H1 (cell line): ENCODE data around the gene AFAP1L2. TPM values are rescaled to one million over a fixed set of nuclear protein-coding genes. Genes with fewer than 3 reads are reported as not detected.

ENCODE experiments used
- CBX8 ChIP-seq: fragments of 300-800, 300-1000 bp; sonication (generic); IDR thresholded peaks from 2 replicates; pipeline ENCODE4 v1.7.1; 2016; ENCODE audit warnings: low read depth, low read length, borderline replicate concordance
- EGR1 ChIP-seq: IDR thresholded peaks from 2 replicates; pipeline ENCODE4 v1.6.1; 2011; ENCODE audit warnings: low read depth, low read length, borderline replicate concordance
- EP300 ChIP-seq, 2 experiments: IDR thresholded peaks; 1 replicate in 1 of 2; 2 replicates in 1 of 2; pipeline ENCODE4 v1.6.1; 2011 to 2012; ENCODE audit warnings: low read depth in 2 of 2, low read length in 2 of 2, mild to moderate bottlenecking in 2 of 2, borderline replicate concordance in 1 of 2, inconsistent platforms in 1 of 2, moderate library complexity in 1 of 2
- FOSL1 ChIP-seq: IDR thresholded peaks from 2 replicates; pipeline ENCODE4 v1.6.1; 2011; ENCODE audit warnings: mild to moderate bottlenecking, low read depth, low read length, moderate library complexity; ENCODE audit not compliant: insufficient read depth
- POU5F1 ChIP-seq: IDR thresholded peaks from 2 replicates; pipeline ENCODE4 v1.6.1; 2011; ENCODE audit warnings: low read depth, mild to moderate bottlenecking, low read length, moderate library complexity
- RBBP5 ChIP-seq: IDR thresholded peaks from 2 replicates; pipeline ENCODE4 v1.7.1; 2012; ENCODE audit warnings: low read depth, mild to moderate bottlenecking, inconsistent platforms, low read length, moderate library complexity, borderline replicate concordance
- SAP30 ChIP-seq: fragments of 300-600 bp; sonication (generic); IDR thresholded peaks from 2 replicates; pipeline ENCODE4 v1.7.1; 2012; ENCODE audit warnings: low read length, moderate library complexity, mild to moderate bottlenecking, inconsistent platforms; ENCODE audit not compliant: insufficient read depth, insufficient replicate concordance
- SP1 ChIP-seq: IDR thresholded peaks from 2 replicates; pipeline ENCODE4 v1.6.1; 2011; ENCODE audit warnings: low read depth, low read length
- TAF1 ChIP-seq: IDR thresholded peaks from 2 replicates; pipeline ENCODE4 v1.6.1; 2011; ENCODE audit warnings: mild to moderate bottlenecking, low read depth, low read length
- polyA plus RNA-seq, 7 experiments: library from polyadenylated mRNA; depleted of rRNA in 3 of 7; stranded (reverse) in 5 of 7; unstranded in 2 of 7; fragments of >200 nt in 5 of 7; fragments of 200-250 nt in 2 of 7; gene quantifications; 1 replicate in 5 of 7; 2 replicates in 1 of 7; 4 replicates in 1 of 7; pipeline versions ENCODE4 v1.2.1 to v1.2.3, GENCODE V29; 2011 to 2013; ENCODE audit warnings: missing spikeins in 2 of 7, mixed read lengths in 2 of 7
- total RNA-seq: library from RNA; stranded (reverse); fragmentation: NEBNext Ultra II Directional; extraction: Animal tissue kit (Norgen Biotek cat#: 25700); gene quantifications from 2 replicates; pipeline ENCODE4 v1.2.1, GENCODE V29; 2021
- TF ChIP-seq, protein P1 (sequence below), 3 experiments: IDR thresholded peaks; 1 replicate in 2 of 3; 2 replicates in 1 of 3; pipeline versions ENCODE4 v1.5.1 to v1.6.1; 2011; ENCODE audit warnings: low read length in 3 of 3, mild to moderate bottlenecking in 3 of 3, inconsistent platforms in 2 of 3, low read depth in 1 of 3, moderate library complexity in 1 of 3; ENCODE audit not compliant: insufficient read depth in 1 of 3; ENCODE audit errors: control extremely low read depth in 1 of 3

AFAP1L2 gene
- total and polyA plus RNA-seq, 2 of the 8 experiments (the other 6 are each of a cell fraction or from before 2014, with no cell fraction given): 3.9 to 6.4 TPM

DNA sequence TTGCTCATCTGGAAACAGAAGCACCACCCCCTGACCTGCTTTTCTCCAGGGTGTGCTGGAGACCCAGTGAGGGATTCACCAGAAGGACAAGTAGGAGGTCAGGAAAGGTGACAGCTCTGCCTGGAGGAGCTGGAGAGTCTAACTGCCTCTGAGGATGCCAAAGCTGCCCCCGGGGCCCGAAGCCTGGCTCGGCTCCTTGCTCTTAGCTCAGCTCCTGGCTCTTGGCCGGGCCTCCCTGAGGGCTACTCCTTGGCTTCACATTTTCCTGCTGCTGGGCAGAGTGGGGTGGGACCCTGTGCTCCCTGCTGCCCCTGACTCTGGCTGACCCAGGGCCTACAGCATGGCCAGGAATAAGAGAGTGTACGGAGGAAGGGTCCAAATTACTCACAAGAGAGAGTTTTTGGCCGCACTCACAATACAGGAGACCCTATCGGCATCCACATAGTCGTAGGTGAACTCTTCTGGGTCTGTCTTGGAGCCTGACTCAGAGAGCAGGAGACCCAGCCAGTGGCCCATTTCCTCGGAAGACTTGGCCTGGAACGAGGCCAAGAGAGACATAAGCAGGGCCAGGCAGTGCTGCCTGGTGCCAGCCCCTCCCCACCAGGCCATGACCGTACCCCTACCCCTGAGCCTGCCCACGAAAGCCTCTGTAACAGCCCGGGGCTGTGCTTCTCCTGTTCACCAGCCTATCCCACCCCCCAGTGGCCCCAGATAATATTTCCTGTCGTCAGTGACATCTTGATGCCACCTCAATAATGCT, 102.2 kb downstream of the AFAP1L2 start (continued):
- TF ChIP-seq, protein P1, sequence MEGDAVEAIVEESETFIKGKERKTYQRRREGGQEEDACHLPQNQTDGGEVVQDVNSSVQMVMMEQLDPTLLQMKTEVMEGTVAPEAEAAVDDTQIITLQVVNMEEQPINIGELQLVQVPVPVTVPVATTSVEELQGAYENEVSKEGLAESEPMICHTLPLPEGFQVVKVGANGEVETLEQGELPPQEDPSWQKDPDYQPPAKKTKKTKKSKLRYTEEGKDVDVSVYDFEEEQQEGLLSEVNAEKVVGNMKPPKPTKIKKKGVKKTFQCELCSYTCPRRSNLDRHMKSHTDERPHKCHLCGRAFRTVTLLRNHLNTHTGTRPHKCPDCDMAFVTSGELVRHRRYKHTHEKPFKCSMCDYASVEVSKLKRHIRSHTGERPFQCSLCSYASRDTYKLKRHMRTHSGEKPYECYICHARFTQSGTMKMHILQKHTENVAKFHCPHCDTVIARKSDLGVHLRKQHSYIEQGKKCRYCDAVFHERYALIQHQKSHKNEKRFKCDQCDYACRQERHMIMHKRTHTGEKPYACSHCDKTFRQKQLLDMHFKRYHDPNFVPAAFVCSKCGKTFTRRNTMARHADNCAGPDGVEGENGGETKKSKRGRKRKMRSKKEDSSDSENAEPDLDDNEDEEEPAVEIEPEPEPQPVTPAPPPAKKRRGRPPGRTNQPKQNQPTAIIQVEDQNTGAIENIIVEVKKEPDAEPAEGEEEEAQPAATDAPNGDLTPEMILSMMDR (IDR thresholded peaks at IDR 0.05; ENCODE audit: control extremely low read depth in 1 of 3, insufficient read depth in 1 of 3, low read depth in 1 of 3, low read length in 3 of 3): no peak
- TF ChIP-seq EGR1 (no peak), EP300 (IDR thresholded peaks at IDR 0.05; ENCODE audit: borderline replicate concordance in 1 of 2, low read depth in 2 of 2, low read length in 2 of 2) (no peak), POU5F1 (no peak), SAP30 (no peak), TAF1 (no peak), FOSL1 (no peak), RBBP5 (no peak), CBX8 (no peak), SP1 (no peak)
